ENCODE measurements around the gene TM9SF3. TPM values are rescaled to one million over a fixed set of nuclear protein-coding genes. Genes with fewer than 3 reads are reported as not detected.

Gene TM9SF3
- total RNA-seq, 2 experiments from 2014 or later: 73.1 to 75.4 TPM

DNA sequence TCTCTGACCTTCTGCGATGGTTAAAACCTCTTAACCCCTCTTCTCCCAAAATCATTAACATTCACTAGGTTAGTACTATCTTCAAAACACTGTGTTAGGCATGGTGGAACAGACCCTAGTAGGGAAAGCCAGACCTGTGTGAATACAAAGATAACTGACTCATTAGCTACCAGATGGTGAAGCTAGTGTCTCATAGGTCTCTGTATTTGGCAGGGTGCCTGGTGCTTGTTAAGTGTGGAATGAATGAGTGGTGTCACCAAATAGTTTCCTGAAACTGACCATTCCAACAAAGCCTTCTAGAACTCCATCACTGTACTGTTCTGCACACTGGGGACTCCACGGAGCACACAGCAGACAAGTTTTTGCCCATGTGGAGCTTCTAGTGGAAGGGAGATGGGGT, 27.7 kb upstream of the TM9SF3 start:
- Mint-ChIP-seq H3K4me1 (ENCODE audit: low read depth) (peaks cover 15% of the 10 kb centered on the region), H3K36me3 (ENCODE audit: low read depth) (no peaks in the 10 kb centered on the region), H3K27ac (no peak overlapping the region), H3K4me3 (no peak overlapping the region), H3K9me3 (ENCODE audit: insufficient read depth) (no peaks in the 10 kb centered on the region), H3K27me3 (ENCODE audit: low read depth) (no peaks in the 10 kb centered on the region)
- ATAC-seq (no peak), DNase-seq (no peak)
- ChIA-PET CTCF (no interaction called here), POLR2A (no interaction called here)

DNA sequence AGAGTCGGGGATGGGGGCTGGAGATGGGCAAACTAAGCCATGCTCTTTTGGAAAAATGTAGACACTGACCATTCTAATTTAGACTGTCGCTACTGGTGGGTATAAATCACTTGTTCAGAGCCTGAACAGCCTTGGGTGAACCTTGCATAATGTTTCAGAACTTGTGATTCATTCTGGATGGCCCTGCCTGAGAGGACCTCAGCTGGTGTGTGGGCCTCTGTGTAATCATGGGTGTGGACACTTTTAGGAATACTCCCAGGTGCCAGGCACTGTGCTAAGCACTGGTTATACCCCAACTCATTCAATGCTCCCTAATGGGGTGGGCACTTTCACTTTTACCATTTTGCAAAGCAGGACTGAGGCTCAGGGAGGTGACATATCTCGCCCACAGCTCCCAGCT, 26.8 kb upstream of the TM9SF3 start:
- H3K27me3 Mint-ChIP-seq (ENCODE audit: low read depth): no peaks in the 10 kb centered on the region
- CTCF ChIA-PET: no interaction called here

DNA sequence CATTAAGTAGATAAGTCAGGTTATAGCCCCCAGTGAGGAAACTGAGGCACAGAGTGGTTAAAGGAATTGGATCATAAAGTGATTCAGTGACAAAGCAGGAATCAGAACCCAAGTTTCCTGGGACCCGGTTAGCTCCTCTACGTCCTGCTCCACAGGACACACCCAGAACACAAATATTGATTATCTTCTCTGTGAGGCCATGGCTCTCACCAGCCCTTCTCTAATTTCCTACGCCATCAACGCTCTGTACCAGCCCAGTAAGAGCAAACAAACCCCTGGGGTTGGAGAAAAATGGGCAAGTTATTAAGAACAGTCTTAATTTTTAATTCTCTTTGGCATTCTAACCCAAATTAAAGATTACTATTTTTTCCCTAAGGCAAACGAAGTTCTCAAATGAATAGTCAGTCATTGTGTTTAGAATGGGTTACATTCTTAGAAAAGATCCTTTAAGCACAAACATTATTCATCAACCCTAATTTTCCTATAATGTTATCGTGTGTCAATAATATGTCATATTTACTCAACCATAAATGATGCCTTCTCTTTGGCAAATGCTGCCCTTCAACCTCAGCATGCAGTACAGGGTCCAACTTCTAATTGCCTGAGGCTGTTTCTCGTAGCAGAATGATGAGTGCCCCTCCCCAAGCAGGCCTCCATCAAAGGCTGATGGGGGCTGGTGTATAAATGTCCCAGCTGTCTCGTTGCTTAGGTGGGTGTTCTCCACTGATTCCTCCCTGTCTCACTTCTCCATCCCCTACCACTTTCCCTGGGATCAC, 25.4 kb upstream of the TM9SF3 start:
- ChIA-PET CTCF (no interaction called here), POLR2A (no interaction called here)
- no peak for DNase-seq
- no peaks in the 10 kb centered on the region for H3K36me3 Mint-ChIP-seq (ENCODE audit: low read depth)
- no peak for ATAC-seq
- no peak overlapping the region for H3K4me3 Mint-ChIP-seq
- H3K27ac Mint-ChIP-seq: no peak overlapping the region
- H3K9me3 Mint-ChIP-seq (ENCODE audit: insufficient read depth): no peaks in the 10 kb centered on the region
- no peaks in the 10 kb centered on the region for H3K27me3 Mint-ChIP-seq (ENCODE audit: low read depth)
- H3K4me1 Mint-ChIP-seq (ENCODE audit: low read depth): peaks cover 17% of the 10 kb centered on the region

More for the DNA sequence above, 26.8 kb upstream of the TM9SF3 start:
- Mint-ChIP-seq H3K9me3 (ENCODE audit: insufficient read depth) (no peaks in the 10 kb centered on the region), H3K4me3 (no peak overlapping the region), H3K4me1 (ENCODE audit: low read depth) (peaks cover 17% of the 10 kb centered on the region), H3K27ac (no peak overlapping the region), H3K36me3 (ENCODE audit: low read depth) (no peaks in the 10 kb centered on the region)
- no peak for DNase-seq
- POLR2A ChIA-PET: no interaction called here
- no peak for ATAC-seq

DNA sequence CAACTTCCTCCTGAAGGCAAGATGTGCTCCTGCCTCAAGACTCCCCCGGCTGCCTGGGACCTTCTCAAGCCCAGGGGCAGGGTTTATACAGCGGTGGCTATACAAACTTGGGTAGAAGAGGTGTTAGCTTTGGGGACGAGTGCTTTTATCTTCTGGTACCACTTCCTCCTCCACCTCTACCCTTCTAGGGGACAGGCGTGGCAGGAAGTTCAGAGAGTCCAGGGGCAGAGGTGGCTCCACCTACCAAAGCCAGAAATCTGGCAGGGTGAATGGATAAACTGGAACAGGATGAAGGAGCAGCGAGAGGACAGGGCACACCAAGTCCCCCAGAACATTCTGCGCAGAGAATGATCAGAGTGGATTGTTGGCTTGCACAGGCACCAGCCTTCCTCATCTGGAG, 24.0 kb upstream of the TM9SF3 start:
- Mint-ChIP-seq H3K4me1 (ENCODE audit: low read depth) (peaks cover 17% of the 10 kb centered on the region), H3K27me3 (ENCODE audit: low read depth) (no peaks in the 10 kb centered on the region), H3K36me3 (ENCODE audit: low read depth) (no peaks in the 10 kb centered on the region), H3K27ac (peak overlapping the region; percentile 64), H3K4me3 (no peak overlapping the region), H3K9me3 (ENCODE audit: insufficient read depth) (no peaks in the 10 kb centered on the region)
- ChIA-PET POLR2A (no interaction called here), CTCF (interaction anchor here (1.0 kb wide), 1 partner anchor 8 kb away, joined by 3 read pairs; no protein-coding TSS in a partner anchor)
- ATAC-seq (peak; percentile 70), DNase-seq (peak; percentile 56)

DNA sequence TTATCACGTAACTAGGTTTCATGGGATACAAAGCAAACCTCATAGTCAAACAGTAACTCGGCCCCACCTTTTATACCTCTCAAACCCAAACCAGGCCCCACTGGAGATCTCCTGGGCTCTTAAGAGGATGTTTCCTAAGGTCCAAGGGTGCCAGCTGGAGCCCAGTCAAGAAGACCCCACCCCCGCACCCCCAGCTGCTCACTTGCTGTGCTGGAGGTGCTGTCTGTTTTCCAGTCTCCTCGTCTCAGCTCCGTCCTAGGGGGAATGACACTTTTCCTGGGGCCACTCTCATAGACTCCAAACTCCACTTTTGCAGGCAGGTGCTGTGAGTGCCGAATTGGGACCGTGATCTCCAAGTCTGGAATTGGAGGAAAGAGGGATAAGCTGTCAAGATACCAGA, 22.7 kb upstream of the TM9SF3 start:
- CTCF ChIA-PET: no interaction called here
- DNase-seq (no peak), ATAC-seq (no peak)
- Mint-ChIP-seq H3K27me3 (ENCODE audit: low read depth) (no peaks in the 10 kb centered on the region), H3K4me3 (no peak overlapping the region), H3K9me3 (ENCODE audit: insufficient read depth) (no peaks in the 10 kb centered on the region), H3K27ac (no peak overlapping the region), H3K36me3 (ENCODE audit: low read depth) (no peaks in the 10 kb centered on the region), H3K4me1 (ENCODE audit: low read depth) (peaks cover 17% of the 10 kb centered on the region)
- POLR2A ChIA-PET: interaction anchor here (1.4 kb wide), 1 partner anchor 22 kb away, joined by 3 read pairs; the partner anchor contains the start of gene TM9SF3

DNA sequence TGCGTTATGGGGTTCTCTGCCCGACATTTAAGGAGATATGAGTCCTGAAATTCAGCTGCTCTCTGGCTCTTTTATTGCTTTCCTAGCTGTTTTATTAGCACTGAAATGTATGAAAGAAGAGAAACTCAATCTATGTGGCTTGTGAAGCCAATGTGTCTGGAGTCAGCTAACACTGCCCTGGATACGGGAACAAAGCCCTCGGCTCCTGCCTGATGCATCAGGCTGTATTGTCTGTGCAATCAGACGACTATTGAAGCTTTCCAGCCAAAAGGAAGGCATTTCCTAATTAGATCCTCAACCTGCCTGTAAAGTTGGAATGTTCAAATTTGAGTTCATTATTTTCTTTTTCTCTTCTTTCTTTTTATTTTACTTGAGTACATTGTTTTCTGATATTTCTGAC, 22.0 kb upstream of the TM9SF3 start:
- POLR2A ChIA-PET: interaction anchor here (1.4 kb wide), 1 partner anchor 22 kb away, joined by 3 read pairs; the partner anchor contains the start of gene TM9SF3
- no peak overlapping the region for H3K4me3 Mint-ChIP-seq
- no peak for DNase-seq
- no peaks in the 10 kb centered on the region for H3K27me3 Mint-ChIP-seq (ENCODE audit: low read depth)
- no peak for ATAC-seq
- H3K36me3 Mint-ChIP-seq (ENCODE audit: low read depth): no peaks in the 10 kb centered on the region
- peaks cover 17% of the 10 kb centered on the region for H3K4me1 Mint-ChIP-seq (ENCODE audit: low read depth)
- no peaks in the 10 kb centered on the region for H3K9me3 Mint-ChIP-seq (ENCODE audit: insufficient read depth)
- CTCF ChIA-PET: no interaction called here
- H3K27ac Mint-ChIP-seq: no peak overlapping the region

DNA sequence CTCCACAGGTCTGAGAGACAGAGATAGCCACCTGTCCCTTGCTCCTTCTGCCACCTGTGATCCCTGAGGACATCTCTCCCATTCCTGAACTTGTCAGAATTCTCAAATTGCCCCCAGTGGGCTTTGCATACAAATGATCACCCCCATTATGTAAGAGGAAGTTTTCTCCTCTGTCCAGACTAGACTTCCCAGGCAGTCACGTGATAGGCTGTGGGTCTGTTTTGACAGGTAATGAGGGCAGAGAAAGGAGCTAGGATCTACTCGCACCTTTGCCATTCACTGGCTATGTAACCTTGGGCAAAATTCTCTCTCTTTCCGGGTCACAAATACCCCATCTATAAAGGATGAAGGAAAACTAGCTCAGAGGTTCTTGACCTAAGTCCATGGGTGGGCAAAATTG, 21.4 kb upstream of the TM9SF3 start:
- no peak overlapping the region for H3K4me3 Mint-ChIP-seq
- H3K27ac Mint-ChIP-seq: no peak overlapping the region
- POLR2A ChIA-PET: no interaction called here
- H3K36me3 Mint-ChIP-seq (ENCODE audit: low read depth): no peaks in the 10 kb centered on the region
- no peaks in the 10 kb centered on the region for H3K27me3 Mint-ChIP-seq (ENCODE audit: low read depth)
- DNase-seq: no peak
- no peaks in the 10 kb centered on the region for H3K9me3 Mint-ChIP-seq (ENCODE audit: insufficient read depth)
- ATAC-seq: no peak
- CTCF ChIA-PET: no interaction called here
- H3K4me1 Mint-ChIP-seq (ENCODE audit: low read depth): peaks cover 17% of the 10 kb centered on the region

DNA sequence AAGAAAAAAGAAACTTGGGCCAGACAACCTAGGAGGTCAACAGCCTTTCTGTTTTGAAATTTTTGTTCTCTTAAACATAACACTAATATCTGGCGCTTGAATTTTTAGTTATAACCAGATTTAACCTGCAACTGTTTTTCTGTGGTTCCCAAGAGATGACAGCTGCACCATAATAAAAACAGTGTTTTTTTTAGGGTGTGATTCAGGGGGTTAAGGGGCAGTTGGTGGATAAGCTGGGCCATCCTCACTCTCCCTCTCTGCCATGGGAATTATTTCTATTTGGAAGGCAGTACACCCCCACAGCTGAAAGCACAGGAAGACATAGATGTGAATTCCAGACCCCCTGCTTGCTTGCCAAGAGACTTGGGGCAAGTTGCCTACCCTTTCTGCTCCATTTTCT, 20.1 kb upstream of the TM9SF3 start:
- H3K9me3 Mint-ChIP-seq (ENCODE audit: insufficient read depth): no peaks in the 10 kb centered on the region
- ATAC-seq: no peak

DNA sequence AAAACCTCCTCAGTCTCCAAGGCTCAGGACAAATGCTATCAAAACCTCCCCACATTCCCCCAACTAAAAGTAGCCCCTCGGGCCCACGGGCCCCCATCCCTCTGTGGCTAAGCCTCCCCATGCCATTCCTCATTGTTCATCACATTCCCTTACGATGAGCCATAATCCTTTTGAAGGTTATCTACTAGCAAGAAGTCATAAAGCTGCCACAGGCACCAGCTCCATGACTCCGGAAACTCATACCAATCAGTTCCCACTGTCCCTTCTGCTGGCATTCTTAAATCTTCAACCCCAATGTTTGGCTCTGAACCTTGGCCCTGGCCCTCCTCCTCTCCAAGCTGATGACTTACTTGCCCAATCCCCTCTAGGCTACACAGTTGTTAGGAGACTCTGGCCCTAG, 19.4 kb upstream of the TM9SF3 start:
- CTCF ChIA-PET: interaction anchor here (0.6 kb wide), 1 partner anchor 83 kb away, joined by 3 read pairs; no protein-coding TSS in a partner anchor
- no peak overlapping the region for H3K27ac Mint-ChIP-seq

More for the DNA sequence above, 20.1 kb upstream of the TM9SF3 start:
- DNase-seq: no peak
- no peaks in the 10 kb centered on the region for H3K27me3 Mint-ChIP-seq (ENCODE audit: low read depth)
- CTCF ChIA-PET: no interaction called here
- no peak overlapping the region for H3K27ac Mint-ChIP-seq
- H3K36me3 Mint-ChIP-seq (ENCODE audit: low read depth): no peaks in the 10 kb centered on the region
- POLR2A ChIA-PET: no interaction called here
- no peak overlapping the region for H3K4me3 Mint-ChIP-seq
- H3K4me1 Mint-ChIP-seq (ENCODE audit: low read depth): peaks cover 17% of the 10 kb centered on the region

DNA sequence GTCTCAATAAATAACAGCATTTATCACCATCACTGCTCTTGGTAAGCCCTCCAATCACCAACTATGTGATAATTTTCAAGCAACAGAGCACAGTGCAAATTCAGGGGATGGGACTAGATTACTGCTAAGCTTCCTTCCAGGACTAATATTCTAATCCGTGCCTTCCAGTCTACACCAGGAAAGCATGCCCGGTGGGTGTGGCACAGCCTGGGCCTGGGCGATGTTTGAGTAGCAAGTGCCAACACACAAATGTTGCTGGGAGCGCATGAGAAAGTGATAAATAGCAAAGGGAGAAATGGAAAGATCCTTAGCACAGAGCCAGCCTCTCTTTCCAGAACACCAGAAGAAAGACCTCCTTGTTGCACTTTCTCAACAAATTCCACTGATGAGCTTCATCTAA, 13.5 kb upstream of the TM9SF3 start:
- no peak overlapping the region for H3K27ac Mint-ChIP-seq
- ChIA-PET CTCF (no interaction called here), POLR2A (interaction anchor here (0.6 kb wide), 1 partner anchor 10 kb away, joined by 4 read pairs; no protein-coding TSS in a partner anchor)
- H3K4me1 Mint-ChIP-seq (ENCODE audit: low read depth): no peaks in the 10 kb centered on the region
- no peaks in the 10 kb centered on the region for H3K9me3 Mint-ChIP-seq (ENCODE audit: insufficient read depth)
- H3K36me3 Mint-ChIP-seq (ENCODE audit: low read depth): no peaks in the 10 kb centered on the region
- peaks cover 2% of the 10 kb centered on the region for H3K27me3 Mint-ChIP-seq (ENCODE audit: low read depth)
- no peak for DNase-seq
- H3K4me3 Mint-ChIP-seq: no peak overlapping the region
- no peak for ATAC-seq

More for the DNA sequence above, 19.4 kb upstream of the TM9SF3 start:
- Mint-ChIP-seq H3K4me3 (no peak overlapping the region), H3K4me1 (ENCODE audit: low read depth) (peaks cover 17% of the 10 kb centered on the region), H3K27me3 (ENCODE audit: low read depth) (no peaks in the 10 kb centered on the region), H3K9me3 (ENCODE audit: insufficient read depth) (no peaks in the 10 kb centered on the region), H3K36me3 (ENCODE audit: low read depth) (no peaks in the 10 kb centered on the region)
- POLR2A ChIA-PET: no interaction called here
- DNase-seq: no peak
- ATAC-seq: no peak

DNA sequence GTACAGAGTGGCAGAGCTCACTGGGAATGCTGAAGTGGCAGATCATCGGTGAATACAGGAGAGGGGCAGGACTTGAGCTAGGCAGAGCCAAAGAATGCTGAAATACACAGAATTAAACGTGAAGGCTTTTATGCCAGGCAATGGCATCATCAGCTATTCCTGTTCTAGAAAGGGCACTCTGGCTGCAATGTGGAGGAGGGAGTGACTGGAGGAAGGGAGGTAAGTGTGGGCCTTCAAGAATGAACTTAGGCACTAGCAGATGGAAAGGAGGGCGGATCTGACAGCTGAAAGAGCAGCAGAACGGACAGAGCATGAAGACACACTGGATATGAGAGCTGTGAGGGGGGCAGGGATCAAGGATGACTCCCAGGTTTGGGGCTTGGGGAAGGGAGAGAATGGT, 12.0 kb upstream of the TM9SF3 start:
- Mint-ChIP-seq H3K4me1 (ENCODE audit: low read depth) (no peaks in the 10 kb centered on the region), H3K27me3 (ENCODE audit: low read depth) (peaks cover 2% of the 10 kb centered on the region), H3K9me3 (ENCODE audit: insufficient read depth) (no peaks in the 10 kb centered on the region), H3K27ac (no peak overlapping the region), H3K4me3 (no peak overlapping the region), H3K36me3 (ENCODE audit: low read depth) (no peaks in the 10 kb centered on the region)
- ChIA-PET POLR2A (no interaction called here), CTCF (no interaction called here)
- no peak for ATAC-seq
- no peak for DNase-seq

DNA sequence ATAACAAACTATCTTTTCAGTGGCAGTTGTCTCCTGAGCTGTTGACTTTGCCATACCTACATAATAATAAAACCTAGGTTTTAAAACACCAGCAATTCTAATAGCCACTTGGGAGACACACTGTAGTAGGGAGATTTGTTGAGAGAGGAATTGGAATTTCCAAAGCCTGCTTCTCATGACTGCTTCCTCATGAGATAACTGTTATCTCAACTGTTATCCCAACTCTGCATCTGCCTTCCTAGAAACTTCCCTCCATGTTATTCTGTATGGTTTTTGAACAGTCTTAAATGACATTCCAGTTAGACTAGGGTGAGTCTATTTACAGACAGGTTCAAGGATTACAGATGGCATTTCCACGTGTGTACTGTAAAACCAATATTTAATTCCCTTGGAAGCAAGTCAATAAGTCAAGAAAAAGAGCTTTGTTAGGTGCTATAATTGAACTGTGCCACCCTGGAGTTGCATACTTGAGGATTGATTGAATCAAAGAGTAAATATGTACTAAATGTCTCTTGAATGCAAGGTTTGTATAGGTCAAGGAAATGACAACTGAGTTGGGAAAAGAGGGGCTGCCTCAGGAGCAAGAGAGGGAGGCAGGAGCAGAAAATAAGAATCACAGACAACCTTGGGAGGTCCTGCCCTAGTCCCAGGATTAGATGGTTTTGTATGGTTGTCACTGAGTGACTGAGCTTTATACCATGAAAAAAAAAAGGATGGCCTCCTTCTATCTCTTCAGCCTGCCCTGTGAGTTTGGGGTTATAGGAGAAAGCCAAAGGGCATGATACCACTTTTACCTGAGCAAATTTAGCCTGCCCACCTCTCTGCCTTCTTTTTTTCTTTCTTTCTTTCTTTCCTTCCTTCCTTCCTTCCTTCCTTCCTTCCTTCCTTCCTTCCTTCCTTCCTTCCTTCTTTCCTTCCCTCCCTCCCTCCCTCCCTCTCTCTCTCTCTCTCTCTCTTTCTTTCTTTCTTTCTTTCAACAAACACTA, 9.9 kb upstream of the TM9SF3 start:
- DNase-seq: no peak
- Mint-ChIP-seq H3K27me3 (ENCODE audit: low read depth) (peaks cover 2% of the 10 kb centered on the region), H3K36me3 (ENCODE audit: low read depth) (no peaks in the 10 kb centered on the region), H3K4me3 (no peak overlapping the region), H3K27ac (no peak overlapping the region), H3K4me1 (ENCODE audit: low read depth) (peaks cover 4% of the 10 kb centered on the region), H3K9me3 (ENCODE audit: insufficient read depth) (no peaks in the 10 kb centered on the region)
- CTCF ChIA-PET: interaction anchor here (0.7 kb wide), 1 partner anchor 52 kb away, joined by 3 read pairs; no protein-coding TSS in a partner anchor
- ATAC-seq: no peak
- POLR2A ChIA-PET: no interaction called here
